ENCODE data around the gene ZNF695.
"Not testable (repeated sequence)": the region's sequence is repeated elsewhere in the genome, so short reads cannot be mapped to it uniquely, and the experiment has no call there.

Gene ZNF695

GRCh38 chr1:247007511-247008405, at the start of gene ZNF695:
TSS of gene ZNF695 (minus strand) at chr1:247008057. CDS start at chr1:247007908, 149 bp downstream.
- peak; percentile 27 for DNase-seq (ENCODE audit: low spot score)

- no peak for DNase-seq (ENCODE audit: low spot score)
Measured at GRCh38 chr1:247056071-247056470, 48.2 kb upstream of the ZNF695 start.

- DNase-seq (ENCODE audit: low spot score) = no peak
Measured at GRCh38 chr1:247054992-247055415, 47.1 kb upstream of the ZNF695 start.

- DNase-seq (ENCODE audit: low spot score) = no peak
Measured at GRCh38 chr1:247047702-247048101, 39.8 kb upstream of the ZNF695 start.

GRCh38 chr1:247047260-247047659, 39.4 kb upstream of the ZNF695 start:
- DNase-seq (ENCODE audit: low spot score) = no peak

GRCh38 chr1:247043406-247043805, 35.5 kb upstream of the ZNF695 start:
- no peak for DNase-seq (ENCODE audit: low spot score)

- DNase-seq (ENCODE audit: low spot score) = no peak
Measured at GRCh38 chr1:247037511-247038320, 29.9 kb upstream of the ZNF695 start.

- DNase-seq (ENCODE audit: low spot score) = not testable (repeated sequence)
Measured at GRCh38 chr1:247032306-247032705, 24.4 kb upstream of the ZNF695 start.

GRCh38 chr1:247024658-247025057, 16.8 kb upstream of the ZNF695 start:
- DNase-seq (ENCODE audit: low spot score) = not testable (repeated sequence)

GRCh38 chr1:247013391-247013790, 5.5 kb upstream of the ZNF695 start:
- DNase-seq (ENCODE audit: low spot score) = no peak

GRCh38 chr1:247008406-247008799, 546 bp upstream of the ZNF695 start:
- no peak for DNase-seq (ENCODE audit: low spot score)

- not testable (repeated sequence) for DNase-seq (ENCODE audit: low spot score)
Measured at GRCh38 chr1:247004081-247004480, 3.8 kb downstream of the ZNF695 start.

- DNase-seq (ENCODE audit: low spot score) = no peak
Measured at GRCh38 chr1:246989901-246990300, 18.0 kb downstream of the ZNF695 start.

- DNase-seq (ENCODE audit: low spot score) = no peak
Measured at GRCh38 chr1:246988316-246988715, 19.5 kb downstream of the ZNF695 start.

GRCh38 chr1:246987083-246987690, 20.7 kb downstream of the ZNF695 start:
- no peak for DNase-seq (ENCODE audit: low spot score)

GRCh38 chr1:246978785-246979184, 29.1 kb downstream of the ZNF695 start:
- DNase-seq (ENCODE audit: low spot score) = no peak

GRCh38 chr1:246978281-246978680, 29.6 kb downstream of the ZNF695 start:
- DNase-seq (ENCODE audit: low spot score) = no peak

GRCh38 chr1:246971969-246972368, 35.9 kb downstream of the ZNF695 start:
- DNase-seq (ENCODE audit: low spot score) = no peak

- DNase-seq (ENCODE audit: low spot score) = peak; percentile 50
Measured at GRCh38 chr1:246971090-246971721, 36.7 kb downstream of the ZNF695 start.

GRCh38 chr1:246969621-246970020, 38.2 kb downstream of the ZNF695 start:
- DNase-seq (ENCODE audit: low spot score) = no peak

GRCh38 chr1:246966502-246966901, 41.4 kb downstream of the ZNF695 start:
- no peak for DNase-seq (ENCODE audit: low spot score)
